ENCODE measurements around the gene MIER2. TPM values are rescaled to one million over a fixed set of nuclear protein-coding genes. Genes with fewer than 3 reads are reported as not detected.

MIER2 gene
- polyA plus RNA-seq, 1 donor from 2014 or later = 16.0 TPM

GRCh38 chr19:277581-278165, 66.9 kb downstream of the MIER2 start:
- Histone ChIP-seq H3K79me2 (replicated peaks; ENCODE audit: insufficient read depth, low read length) (no peaks in the 10 kb centered on the region), H3K27ac (ENCODE audit: low read length) (no peak overlapping the region), H3F3A (ENCODE audit: insufficient read depth, low read length, poor library complexity, severe bottlenecking) (no peaks in the 10 kb centered on the region), H3K4me3 (ENCODE audit: low read length) (no peak overlapping the region), H3K27me3 (ENCODE audit: insufficient read depth, low read depth, low read length) (peaks cover 5% of the 10 kb centered on the region), H2AFZ (ENCODE audit: low read depth, low read length) (no peak overlapping the region), H3K36me3 (ENCODE audit: insufficient read depth, low read length) (no peaks in the 10 kb centered on the region), H4K20me1 (ENCODE audit: insufficient read depth) (no peaks in the 10 kb centered on the region), H3K9ac (ENCODE audit: low read length) (no peak overlapping the region), H3K9me3 (ENCODE audit: low read length) (no peaks in the 10 kb centered on the region), H3K9me2 (ENCODE audit: insufficient read depth, low read length) (no peaks in the 10 kb centered on the region), H3K4me2 (ENCODE audit: low read length) (no peak overlapping the region)
- TF ChIP-seq, protein P1, sequence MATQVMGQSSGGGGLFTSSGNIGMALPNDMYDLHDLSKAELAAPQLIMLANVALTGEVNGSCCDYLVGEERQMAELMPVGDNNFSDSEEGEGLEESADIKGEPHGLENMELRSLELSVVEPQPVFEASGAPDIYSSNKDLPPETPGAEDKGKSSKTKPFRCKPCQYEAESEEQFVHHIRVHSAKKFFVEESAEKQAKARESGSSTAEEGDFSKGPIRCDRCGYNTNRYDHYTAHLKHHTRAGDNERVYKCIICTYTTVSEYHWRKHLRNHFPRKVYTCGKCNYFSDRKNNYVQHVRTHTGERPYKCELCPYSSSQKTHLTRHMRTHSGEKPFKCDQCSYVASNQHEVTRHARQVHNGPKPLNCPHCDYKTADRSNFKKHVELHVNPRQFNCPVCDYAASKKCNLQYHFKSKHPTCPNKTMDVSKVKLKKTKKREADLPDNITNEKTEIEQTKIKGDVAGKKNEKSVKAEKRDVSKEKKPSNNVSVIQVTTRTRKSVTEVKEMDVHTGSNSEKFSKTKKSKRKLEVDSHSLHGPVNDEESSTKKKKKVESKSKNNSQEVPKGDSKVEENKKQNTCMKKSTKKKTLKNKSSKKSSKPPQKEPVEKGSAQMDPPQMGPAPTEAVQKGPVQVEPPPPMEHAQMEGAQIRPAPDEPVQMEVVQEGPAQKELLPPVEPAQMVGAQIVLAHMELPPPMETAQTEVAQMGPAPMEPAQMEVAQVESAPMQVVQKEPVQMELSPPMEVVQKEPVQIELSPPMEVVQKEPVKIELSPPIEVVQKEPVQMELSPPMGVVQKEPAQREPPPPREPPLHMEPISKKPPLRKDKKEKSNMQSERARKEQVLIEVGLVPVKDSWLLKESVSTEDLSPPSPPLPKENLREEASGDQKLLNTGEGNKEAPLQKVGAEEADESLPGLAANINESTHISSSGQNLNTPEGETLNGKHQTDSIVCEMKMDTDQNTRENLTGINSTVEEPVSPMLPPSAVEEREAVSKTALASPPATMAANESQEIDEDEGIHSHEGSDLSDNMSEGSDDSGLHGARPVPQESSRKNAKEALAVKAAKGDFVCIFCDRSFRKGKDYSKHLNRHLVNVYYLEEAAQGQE (IDR thresholded peaks at IDR 0.05; ENCODE audit: borderline replicate concordance) = peak; percentile 16
- TF ChIP-seq SMC3 (conservative IDR thresholded peaks at IDR 0.05; ENCODE audit: poor library complexity) (no peak), TAF1 (IDR thresholded peaks at IDR 0.05; ENCODE audit: low read depth) (no peak), POLR2AphosphoS5 (IDR thresholded peaks at IDR 0.05) (no peak)

DNA sequence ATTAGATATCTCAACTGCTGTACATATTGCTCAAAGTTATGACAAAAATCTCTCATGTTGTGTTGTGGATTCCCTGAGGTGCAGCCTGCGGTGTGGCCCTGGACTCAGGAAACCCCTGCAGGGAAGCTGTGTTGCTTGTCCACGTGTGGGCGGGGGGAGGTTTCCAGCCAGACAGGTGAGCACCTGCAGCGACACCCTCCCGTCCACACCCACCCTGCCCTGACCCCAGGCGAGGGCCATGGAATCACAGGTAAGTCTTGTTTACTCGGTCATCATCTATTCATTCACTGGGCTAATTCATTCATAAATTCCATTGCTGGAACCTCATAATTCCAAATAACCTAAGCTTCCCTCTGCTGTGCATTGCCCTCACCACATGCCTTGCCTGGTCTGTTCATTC, 67.5 kb downstream of the MIER2 start:
- Histone ChIP-seq H3K4me2 (ENCODE audit: low read length) (no peak overlapping the region), H4K20me1 (ENCODE audit: insufficient read depth) (no peaks in the 10 kb centered on the region), H3K9me3 (ENCODE audit: low read length) (no peaks in the 10 kb centered on the region), H3K9me2 (ENCODE audit: insufficient read depth, low read length) (no peaks in the 10 kb centered on the region), H3K27ac (ENCODE audit: low read length) (no peak overlapping the region), H3F3A (ENCODE audit: insufficient read depth, low read length, poor library complexity, severe bottlenecking) (no peaks in the 10 kb centered on the region), H3K9ac (ENCODE audit: low read length) (no peak overlapping the region), H3K36me3 (ENCODE audit: insufficient read depth, low read length) (no peaks in the 10 kb centered on the region), H3K79me2 (replicated peaks; ENCODE audit: insufficient read depth, low read length) (no peaks in the 10 kb centered on the region), H3K4me3 (ENCODE audit: low read length) (no peak overlapping the region), H3K27me3 (ENCODE audit: insufficient read depth, low read depth, low read length) (peaks cover 5% of the 10 kb centered on the region), H2AFZ (ENCODE audit: low read depth, low read length) (no peak overlapping the region)
- TF ChIP-seq TAF1 (IDR thresholded peaks at IDR 0.05; ENCODE audit: low read depth) (no peak), POLR2AphosphoS5 (IDR thresholded peaks at IDR 0.05) (no peak), EP300 (conservative IDR thresholded peaks at IDR 0.05; ENCODE audit: poor library complexity, severe bottlenecking) (no peak), RAD21 (conservative IDR thresholded peaks at IDR 0.05) (no peak), EZH2 (IDR thresholded peaks at IDR 0.05; ENCODE audit: borderline replicate concordance, insufficient read depth, low read length, poor library complexity, severe bottlenecking) (no peak), SMC3 (conservative IDR thresholded peaks at IDR 0.05; ENCODE audit: poor library complexity) (no peak), MXI1 (conservative IDR thresholded peaks at IDR 0.05; ENCODE audit: poor library complexity, severe bottlenecking) (no peak), CTCF (IDR thresholded peaks at IDR 0.05; ENCODE audit: poor library complexity, severe bottlenecking) (no peak)
- TF ChIP-seq, protein P1 (IDR thresholded peaks at IDR 0.05; ENCODE audit: borderline replicate concordance) = no peak

All from neural cell (in vitro differentiated cells).